Measurements from ENCODE around the gene SP140L.
A peak's percentile ranks its signal among the peaks of the same experiment; 100 is the strongest.
"Not testable (repeated sequence)": the region's sequence is repeated elsewhere in the genome, so short reads cannot be mapped to it uniquely, and the experiment has no call there.

Gene SP140L

DNA sequence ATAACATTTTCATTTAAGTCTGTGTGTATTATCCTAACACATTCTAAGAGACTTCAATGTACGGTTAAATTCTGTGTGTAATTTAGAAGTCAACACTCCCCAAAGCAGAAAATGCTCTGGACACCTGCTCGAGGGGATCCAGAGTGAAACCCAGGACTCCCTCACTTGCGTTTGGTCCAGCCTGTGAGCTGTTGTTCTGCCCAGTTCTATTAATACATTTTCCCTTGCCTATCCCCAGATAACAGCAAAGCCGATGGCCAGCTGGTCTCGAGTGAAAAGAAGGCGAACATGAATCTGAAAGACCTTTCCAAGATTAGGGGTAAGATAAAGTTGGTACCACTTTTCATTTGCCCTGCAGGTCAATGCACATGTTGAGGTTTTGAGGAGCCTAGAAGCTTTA, 58.0 kb downstream of the SP140L start:
- DNase-seq: no peak

DNA sequence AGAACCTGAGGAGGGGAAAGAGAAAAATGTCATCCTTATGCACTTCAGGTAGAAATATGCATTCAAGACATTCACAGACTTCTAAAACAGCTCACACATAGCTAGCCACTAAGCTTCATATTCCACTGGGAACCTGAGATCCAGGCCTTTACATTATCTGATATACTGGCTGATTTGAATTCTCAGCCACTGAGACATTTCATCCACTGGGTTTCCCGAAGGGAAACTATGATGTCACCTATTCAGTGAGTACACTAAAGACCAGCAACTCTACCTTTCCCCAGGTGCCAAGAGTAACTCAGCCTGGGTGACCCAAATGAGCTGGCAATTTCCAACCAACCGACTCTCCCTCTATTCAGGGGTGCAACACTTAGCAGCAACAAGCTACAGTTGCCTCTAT, 67.3 kb downstream of the SP140L start:
- DNase-seq: no peak

DNA sequence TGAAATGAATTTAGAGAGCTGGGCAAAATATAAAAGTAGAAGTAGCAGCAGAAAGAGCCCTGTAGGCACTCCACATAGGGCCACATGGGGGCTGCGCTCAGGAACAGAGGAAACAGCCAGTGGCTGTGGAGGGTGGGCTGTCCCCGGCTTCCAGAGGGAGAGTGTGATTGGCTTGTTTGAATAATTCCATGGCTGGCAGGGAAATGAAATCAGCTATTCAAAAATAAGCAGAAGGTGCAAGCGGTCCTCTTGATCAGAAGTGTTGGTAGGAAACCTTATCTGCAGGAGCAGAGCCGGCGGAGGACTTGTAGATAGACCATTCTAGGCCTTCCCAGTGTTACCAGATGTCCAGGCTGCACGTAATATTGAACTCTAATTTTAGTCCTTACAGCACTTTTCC, 71.7 kb downstream of the SP140L start:
- not testable (repeated sequence) for DNase-seq

DNA sequence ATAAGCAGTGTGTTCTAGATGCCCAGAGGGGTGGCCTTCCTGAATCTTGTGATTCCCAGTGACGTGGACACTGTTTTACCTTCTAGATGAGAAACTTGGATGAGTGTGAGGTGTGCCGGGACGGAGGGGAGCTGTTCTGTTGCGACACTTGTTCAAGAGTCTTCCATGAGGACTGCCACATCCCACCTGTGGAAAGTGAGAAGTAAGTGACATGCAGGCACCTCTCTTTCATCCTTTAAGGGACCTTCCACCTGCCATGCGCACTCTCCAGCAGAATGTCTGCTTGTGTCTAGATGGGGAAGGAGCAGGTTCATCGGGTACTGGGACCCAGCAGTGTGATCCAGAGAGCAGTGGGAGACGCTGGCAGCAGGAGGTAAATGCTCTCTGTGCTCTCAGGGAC, 73.0 kb downstream of the SP140L start:
- no peak for DNase-seq

DNA sequence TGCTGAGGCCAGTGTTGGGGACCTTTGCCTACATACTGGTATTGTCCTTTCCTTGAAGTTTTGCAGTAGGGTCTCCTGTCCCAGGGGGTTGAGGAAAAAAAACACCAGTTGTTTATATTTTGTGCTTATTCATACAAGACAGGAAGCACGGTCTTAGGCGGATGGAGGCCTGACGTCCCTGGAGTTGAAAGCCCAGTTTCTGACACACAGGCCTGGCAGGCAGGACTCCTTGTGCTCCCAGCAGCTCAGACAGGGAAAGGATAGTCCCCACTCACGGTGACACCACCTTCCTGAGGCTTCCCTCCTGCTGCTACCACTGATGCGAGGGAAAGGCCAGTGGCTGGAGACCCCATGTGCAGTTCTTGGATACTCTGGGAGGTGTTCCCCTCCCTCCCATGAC, 73.5 kb downstream of the SP140L start:
- no peak for DNase-seq

DNA sequence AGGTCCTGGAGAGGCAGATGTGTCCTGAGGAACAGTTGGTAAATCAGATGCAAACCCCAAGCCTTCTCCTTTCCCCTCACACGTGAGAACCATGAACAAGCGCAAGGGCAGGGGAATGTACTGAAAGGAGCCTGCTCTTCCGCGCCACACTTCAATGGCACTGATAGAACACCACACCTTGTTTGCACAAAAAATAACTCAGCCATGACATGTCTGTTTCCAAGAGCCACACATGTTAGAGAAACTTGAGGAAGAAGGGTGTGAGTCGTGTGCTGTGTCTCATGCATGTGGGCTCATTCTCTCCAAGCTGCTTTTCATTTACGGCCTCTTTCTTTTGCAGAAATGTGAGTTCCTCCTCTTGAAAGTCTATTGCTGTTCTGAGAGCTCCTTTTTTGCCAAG, 74.0 kb downstream of the SP140L start:
- DNase-seq: not testable (repeated sequence)

DNA sequence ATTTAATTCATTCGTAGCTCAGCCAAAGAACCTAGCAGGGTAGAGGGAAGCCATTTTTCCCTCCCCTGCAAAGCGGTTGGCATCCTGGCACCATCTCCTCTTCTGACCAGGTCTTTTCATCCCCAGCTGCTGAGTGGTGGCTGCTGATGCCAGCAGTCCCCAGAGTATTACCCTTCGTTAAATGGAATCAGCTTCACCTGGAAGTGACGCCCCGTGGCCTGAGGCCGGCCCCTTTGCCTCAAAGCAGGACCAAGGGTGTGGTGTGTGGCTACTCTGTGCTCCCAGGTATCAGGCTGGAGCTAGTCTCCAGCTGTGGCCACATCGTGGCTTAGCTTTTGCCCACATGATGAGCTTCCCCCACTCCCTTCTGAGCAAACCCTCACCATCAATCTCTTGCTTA, 76.8 kb downstream of the SP140L start:
- no peak for DNase-seq

DNA sequence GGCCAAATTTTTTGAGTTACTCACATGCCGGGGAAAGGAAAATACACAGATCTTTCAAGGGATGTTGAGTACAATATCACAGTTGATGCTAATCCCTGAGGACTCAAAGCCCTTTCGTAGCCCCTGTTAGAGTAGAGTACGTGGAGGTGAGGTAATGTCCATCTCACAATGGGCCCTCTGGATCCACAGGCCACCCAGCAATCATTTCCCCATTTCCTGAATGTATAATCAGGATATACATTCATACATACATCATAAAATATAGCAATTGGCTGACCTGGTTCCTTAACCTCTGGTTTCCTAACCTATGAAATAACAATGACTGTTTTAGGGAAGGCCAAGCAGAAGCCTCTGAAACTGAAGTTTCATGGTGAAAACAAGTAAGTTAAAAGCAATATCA, 78.8 kb downstream of the SP140L start:
- DNase-seq: no peak

DNA sequence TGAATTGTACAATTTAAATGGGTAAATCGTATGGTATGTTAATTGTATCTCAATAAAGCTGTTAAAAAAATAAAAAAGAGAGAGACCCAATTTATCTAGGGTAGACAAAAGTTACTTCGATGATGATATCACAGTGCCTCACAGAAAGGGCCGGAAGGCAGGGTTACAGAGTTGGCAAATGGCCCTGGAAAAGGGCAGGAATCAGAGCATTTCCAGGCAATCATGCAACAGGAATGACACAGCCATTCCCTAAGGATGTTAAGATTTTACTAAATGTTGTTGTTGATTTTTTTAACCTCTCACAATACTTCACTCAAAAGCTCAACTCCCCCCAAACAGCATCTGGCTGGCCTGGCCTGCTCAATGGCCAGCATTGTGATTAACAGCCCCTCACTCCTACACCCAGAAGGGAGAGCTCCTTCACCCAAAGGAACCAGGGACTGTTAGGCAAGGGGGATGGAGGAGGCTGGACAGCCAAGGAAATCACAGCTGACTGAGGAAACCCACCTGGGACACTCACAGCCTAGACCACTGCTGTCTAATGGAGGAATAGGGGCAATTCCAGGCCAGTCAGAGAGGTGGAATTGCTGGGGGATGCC, 81.3 kb downstream of the SP140L start:
- peak; percentile 82 for DNase-seq

DNA sequence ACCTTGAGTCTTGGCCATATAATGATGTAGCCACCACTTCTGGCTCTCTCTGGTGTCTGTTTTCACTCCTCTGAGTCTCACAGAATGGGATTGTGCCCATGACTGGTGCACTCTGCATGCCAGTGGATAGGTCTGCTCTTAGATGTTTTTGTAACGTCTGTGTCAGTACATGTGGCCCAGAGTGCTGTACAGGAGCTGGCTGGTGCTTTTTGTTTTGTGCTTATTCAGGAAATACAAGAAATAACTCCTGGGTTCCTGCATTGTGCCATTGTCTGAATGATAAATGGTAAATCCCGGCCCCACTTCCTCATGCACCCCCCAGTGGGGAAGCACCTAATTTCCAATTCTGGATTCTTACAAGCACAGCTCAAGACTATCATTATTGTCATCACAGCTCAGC, 82.3 kb downstream of the SP140L start:
- DNase-seq: not testable (repeated sequence)

DNA sequence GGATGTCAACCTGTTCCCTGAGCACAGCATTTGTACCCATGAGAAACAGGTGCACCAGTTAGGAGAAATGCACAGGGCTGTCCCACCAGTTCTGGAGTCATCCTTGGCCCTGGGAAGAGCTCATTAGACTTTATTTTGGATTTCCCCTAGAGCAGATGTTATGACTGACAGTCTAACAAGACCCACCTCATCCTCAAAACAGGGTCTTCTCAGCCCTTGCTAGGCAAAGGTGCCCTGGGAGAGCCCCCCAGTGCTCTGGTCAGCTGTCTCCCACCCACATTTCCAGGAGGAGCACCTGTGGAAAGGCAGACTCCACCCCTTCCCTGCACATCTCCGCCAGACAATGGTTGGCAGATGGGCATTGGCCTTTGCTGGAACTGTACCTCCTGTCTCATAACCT, 83.3 kb downstream of the SP140L start:
- no peak for DNase-seq

DNA sequence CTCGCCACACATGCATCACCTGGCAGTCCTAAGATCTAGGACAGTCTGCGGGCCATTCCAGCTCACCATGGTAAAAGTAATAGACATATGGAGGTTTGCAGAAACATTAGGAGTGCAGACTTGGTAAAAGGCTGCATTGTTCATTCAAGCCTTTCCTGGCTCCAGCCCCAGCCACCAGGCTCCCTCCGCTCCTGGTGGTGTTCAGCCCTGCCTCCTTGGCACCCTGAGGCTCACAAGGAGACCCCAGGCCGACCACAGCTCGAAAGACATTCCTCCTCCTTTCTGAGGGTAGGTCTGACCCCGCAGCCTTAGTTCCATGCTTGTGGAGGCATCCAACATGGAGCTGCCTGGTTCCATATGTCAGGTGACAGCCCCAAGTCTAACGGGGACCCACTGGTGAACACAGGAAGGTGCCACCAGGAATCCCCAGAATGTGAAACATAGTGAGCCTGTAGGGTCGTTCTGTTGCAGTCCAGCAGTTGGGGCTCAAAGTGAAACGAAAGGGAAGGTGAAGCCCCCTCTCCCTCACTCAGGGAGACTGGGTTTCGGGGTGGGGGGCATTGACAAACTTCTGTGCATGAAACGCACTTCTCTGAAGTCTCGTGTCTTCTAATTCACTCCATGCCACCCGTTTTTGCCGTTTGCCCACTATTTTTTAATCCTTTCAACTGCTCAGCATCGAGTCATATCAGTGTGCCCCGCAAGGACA, 84.0 kb downstream of the SP140L start:
- DNase-seq: no peak

DNA sequence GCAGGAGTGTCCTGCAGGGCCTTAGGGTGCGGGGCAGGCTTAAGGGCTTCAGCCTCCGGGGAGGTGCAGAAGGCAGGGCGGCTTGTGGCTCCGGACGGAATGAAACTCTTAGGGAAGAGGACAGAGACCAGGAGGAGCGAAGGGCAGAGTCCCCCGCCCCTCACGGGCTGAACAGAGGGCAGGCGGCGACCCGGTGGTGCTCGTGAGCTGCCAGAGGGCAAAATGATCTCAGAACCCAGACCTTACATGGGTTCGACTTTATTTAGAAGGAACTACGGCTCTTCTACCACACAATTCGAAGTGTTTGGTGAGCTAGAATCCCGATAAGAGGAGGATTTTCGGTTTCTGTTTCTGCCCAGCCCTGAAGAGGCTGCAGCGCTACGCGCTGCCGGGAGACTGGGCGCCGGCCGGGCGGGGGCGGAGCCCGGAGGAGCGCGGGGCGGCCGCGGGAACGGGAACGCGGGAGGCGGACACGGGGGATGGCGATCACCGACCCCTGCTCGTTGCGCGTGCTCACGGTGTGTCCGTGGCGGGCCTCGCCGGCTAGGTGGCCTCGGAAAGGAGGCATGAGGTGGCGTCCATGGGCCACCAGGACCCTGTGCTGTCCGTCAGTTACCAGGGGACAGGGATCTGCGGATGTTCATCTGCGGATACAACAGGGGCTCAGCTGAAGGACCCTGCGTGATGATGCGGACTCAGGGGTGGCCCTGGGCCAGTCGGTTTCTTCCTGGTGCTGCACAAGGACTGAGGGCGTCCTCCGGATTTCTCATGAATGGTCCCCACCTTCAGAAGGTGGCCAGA, 84.8 kb downstream of the SP140L start:
- peak; percentile 54 for DNase-seq

DNA sequence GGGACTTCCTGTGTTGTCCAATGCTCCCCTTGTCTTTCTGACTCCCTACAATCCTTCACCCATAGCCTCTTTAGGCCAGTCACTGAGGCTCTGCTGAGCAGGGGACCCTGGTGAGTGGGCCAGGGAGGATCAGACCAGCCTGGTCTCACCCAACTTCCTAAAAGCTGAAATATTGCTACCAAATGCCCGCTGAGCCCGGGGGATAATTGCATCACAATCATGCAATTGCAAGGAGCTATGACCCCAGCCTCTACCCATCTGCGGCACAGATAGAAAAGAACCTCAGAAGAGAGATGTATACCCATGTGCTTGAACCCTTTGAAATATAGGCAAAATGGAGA, 85.3 kb downstream of the SP140L start:
- DNase-seq: no peak

DNA sequence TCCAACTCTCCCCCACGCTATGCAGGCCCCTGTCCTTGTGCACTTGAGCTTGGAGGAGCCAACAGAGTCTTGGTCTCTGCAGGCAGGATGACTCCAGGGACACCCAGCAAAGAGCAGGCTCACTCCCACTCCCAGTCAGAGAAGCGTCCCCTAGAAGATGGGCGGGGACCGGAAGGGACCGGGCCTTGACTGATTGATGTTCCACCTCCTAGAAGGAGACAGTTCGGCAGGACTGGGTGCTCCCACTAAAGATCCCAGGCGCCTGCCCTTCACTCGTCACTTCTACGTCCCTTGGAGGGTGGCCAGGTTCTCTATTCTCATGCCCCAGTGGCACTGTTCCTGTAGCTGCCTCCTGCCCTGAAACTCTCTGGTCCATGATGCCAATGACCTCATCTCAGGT, 85.9 kb downstream of the SP140L start:
- no peak for DNase-seq

DNA sequence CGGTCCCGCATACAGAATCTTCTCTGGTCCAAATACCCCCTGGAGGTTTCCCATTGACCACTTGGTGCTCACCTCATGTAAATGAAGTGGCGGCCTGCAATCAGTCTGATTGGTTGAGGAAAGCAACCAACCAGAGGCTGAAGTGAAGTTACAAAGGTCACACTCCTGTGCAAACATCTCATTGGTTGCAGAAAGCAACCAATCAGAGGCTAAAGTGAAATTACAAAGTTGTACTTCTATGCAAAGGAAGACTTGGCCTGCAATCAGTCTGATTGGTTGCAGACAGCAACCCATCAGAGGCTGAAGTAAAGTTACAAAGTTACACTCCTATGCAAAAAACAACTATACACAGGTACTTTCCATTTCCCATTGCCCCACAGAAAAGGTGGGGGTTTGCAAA, 86.5 kb downstream of the SP140L start:
- DNase-seq: no peak

DNA sequence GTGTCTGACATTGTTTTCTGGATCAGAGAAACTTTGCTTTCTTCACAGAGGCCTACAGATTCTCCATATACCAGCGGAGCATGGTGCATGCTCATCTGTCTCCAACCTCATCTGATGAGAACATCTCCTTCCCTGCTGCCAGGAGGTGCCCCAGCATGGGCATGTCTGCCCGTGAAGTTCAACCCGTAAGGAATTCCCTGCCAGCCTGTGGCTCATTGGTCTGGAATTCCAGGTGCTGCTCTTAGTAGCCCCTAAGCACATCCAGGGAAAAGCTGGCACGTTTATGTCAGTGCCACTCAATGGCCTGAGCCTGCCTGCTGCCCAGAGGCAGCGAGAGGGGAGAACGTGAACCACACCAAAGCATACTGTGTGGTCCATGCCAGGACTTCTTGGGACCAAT, 87.3 kb downstream of the SP140L start:
- DNase-seq: no peak

DNA sequence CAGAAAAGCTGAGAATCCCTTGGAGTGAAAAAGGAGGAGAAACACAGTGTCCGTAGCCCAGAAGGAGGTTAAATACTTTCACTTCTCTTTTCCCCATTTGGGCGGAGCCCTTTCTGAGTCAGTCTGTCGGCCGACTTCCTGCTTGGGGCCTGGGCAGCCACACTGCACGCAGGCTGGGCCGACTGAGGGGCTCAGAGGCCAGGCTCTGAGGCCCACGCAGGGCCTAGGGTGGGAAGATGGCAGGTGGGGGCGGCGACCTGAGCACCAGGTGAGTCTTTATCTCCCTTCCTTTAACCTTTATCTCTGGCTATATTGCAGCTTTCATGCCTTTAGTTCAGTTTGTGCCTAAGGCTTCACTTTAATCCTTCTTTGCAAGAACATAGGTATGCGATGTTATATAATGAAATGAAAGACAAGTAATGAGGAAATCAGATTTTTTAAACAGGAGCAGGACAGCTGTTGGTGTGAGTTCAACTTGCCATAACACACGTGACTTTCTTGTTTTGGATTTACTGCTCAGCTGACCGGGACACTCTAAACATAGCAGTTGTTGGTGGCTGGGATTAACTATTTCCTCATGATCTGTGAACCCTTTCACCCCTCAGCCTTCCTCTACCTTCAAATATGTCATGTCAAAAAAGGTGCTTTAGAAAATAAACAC, 89.2 kb downstream of the SP140L start, which contains the start of gene SP100:
Gene SP100, plus strand, starts transcription at position 141 of the 661 bp plus-strand sequence. Its CDS starts 96 bp downstream, at position 237.
- peak; percentile 86 for DNase-seq

DNA sequence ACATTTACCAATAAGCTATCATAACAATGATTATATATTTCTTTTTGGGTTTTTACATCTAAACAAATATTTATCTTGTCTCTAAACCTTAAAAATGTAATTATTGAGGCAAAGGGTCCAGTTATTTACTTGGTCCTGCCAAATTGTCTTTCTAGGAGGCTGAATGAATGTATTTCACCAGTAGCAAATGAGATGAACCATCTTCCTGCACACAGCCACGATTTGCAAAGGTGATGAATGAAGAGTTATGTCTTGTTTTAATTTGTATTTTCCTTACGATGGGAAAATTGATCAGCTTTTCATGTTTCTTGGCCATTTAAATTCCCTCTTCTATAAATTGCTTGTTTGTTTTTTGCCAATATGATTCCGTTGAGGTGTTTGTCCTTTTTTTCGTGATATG, 90.4 kb downstream of the SP140L start:
- DNase-seq: no peak

DNA sequence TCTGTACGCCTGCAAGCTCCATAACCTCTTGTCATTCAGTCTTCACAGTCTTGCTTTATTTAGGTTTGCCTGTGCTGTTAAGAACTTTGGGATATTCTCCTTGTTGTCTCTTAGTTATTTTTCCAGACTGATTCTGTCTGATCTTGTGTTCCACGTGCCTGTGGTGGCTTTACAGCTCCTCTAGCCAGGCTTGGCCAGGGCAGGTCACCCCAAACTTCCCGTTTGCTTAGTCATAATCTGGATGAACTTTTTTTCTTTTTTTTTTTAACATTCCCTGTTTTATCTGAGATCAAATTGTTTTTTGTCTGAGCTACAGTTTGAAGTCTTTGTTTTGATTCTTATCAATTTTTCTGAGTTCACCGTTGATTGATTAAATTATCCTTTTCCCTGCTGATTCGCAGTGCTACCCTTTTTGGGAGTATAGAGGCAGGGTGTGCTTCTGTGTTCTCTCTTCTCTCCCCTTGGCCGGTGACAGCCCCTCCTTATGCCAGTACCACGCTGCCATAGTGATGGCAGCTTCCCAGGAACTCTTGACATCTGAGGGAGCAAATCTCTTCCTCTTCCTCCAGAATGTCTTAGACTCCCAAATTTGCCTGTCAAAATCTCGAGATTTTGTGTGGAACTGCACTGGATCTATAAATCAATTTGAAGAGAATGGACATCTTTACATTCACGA, 91.5 kb downstream of the SP140L start:
- DNase-seq: peak; percentile 59

DNA sequence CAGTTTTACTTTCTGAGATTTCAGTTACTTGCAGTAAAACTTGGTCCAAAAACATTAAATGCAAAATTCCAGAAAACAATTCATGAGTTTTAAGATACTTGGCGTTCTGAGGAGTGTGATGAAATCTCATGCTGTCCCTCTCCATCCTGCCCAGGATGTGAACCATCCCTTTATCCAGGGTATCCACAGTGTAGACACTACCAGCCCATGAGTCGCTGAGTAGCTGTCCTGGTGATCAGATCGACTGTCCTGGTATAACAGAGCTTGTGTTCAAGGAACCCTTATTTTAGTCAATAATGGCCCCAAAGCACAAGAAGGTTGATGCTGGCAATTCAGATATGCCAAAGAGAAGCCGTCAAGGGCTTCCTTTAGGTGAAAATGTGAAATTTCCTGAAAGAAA, 92.2 kb downstream of the SP140L start:
- DNase-seq: no peak

DNA sequence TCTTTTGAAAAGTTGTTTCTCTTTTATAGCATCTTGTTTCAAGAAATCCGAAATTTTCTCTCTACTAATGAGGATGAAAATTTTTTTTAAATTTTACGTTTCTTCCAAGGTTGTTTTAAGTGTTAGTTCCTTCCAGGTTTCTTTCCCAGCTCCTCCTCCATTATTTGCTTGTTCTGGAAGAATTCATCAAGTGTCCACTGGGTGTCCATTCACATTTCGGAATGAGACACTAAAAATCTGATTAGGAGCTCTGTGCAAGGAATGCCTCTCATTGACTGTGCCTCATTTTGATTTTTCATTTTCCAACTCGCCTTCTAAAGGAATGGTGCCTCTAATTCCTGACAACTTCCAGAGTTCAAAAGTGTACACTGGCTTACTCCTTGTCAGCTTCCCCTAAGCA, 95.2 kb downstream of the SP140L start:
- DNase-seq: no peak

DNA sequence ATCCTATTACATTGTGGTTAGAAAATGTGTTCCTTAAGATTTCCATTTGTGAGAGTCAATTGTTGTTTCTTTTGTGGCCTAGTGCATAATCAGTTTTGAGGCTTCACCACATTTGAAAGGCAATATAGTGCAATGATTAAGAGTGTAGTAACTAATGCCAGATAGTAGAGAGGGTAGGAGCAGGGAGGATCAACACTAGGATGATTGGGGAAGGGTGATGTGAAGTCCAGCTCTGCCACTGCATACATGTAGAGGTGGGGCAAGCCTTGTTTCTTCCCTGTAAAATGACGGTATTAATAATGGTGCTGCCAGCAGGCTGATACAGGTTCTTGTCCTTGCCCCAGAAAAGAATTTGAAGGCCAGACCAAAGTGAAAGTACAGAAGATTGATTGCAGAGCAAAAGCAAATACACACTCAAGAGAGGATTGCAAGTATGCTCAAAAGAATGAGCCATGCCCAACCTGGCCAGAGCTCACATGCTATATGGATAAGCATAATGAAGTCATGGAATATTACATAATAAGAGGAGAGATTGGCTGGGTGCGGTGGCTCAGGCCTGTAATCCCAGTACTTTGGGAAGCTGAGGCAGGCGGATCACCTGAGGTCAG, 97.0 kb downstream of the SP140L start:
- DNase-seq: peak; percentile 30
